Calu3 (cell line): ENCODE measurements around the gene PBX4. TPM values are rescaled to one million over a fixed set of nuclear protein-coding genes. Genes with fewer than 3 reads are reported as not detected.
A peak's percentile ranks its signal among the peaks of the same experiment; 100 is the strongest.

Experiments
- BruUV-seq: library from RNA; stranded (reverse); fragments of 400-500 nt; replicated peaks from 2 replicates; lab custom pipeline; 2021; lab: Mats Ljungman, UMichigan
- CTCF ChIA-PET: fragments of 300-600 bp; sonication (Branson Sonifier 250); formaldehyde crosslinking; loops from one replicate; lab custom pipeline; 2022; ENCODE audit warnings: antibody characterized with exemption; lab: Charles Lee
- DNase-seq: peaks from one replicate; pipeline ENCODE4 v3.0.0; 2022
- H3K27ac Mint-ChIP-seq: one replicate; pipeline ENCODE4 v1.8.0; 2022; ENCODE audit warnings: mixed read lengths; ENCODE audit not compliant: unreplicated experiment
- H3K27me3 Mint-ChIP-seq: one replicate; pipeline ENCODE4 v1.8.0; 2022; ENCODE audit warnings: mixed read lengths; ENCODE audit not compliant: unreplicated experiment
- H3K36me3 Mint-ChIP-seq: one replicate; pipeline ENCODE4 v1.8.0; 2022; ENCODE audit warnings: mild to moderate bottlenecking, moderate library complexity, mixed read lengths; ENCODE audit not compliant: insufficient read depth, unreplicated experiment
- H3K4me1 Mint-ChIP-seq: one replicate; pipeline ENCODE4 v1.8.0; 2022; ENCODE audit warnings: mild to moderate bottlenecking, low read depth, mixed read lengths; ENCODE audit not compliant: unreplicated experiment
- H3K4me3 Mint-ChIP-seq: one replicate; pipeline ENCODE4 v1.8.0; 2022; ENCODE audit warnings: mild to moderate bottlenecking, low read depth, moderate library complexity, mixed read lengths; ENCODE audit not compliant: unreplicated experiment
- H3K9me3 Mint-ChIP-seq: one replicate; pipeline ENCODE4 v1.8.0; 2022; ENCODE audit warnings: low read depth, mixed read lengths; ENCODE audit not compliant: unreplicated experiment
- CTCF ChIP-seq: fragments of 200-600 bp; IDR thresholded peaks from one replicate; pipeline ENCODE4 v1.8.0; 2022; ENCODE audit warnings: antibody characterized with exemption; ENCODE audit not compliant: unreplicated experiment
- intact Hi-C: fragments of 100-400 bp; cut with micrococcal nuclease; formaldehyde crosslinking; loops from one replicate; pipeline ENCODE4 v1.10.0; 2022; ENCODE audit not compliant: unreplicated experiment
- total RNA-seq: library from RNA; stranded (reverse); gene quantifications from 2 replicates; pipeline ENCODE4 v1.2.3, GENCODE V29; 2022

PBX4 gene
- total RNA-seq, 1 experiment from 2014 or later, result 6.0 TPM

GRCh38 chr19:19539698-19540063 lies 78.8 kb downstream of the PBX4 start:
- no peak overlapping the region for H3K27ac Mint-ChIP-seq
- no peak for TF ChIP-seq CTCF
- H3K9me3 Mint-ChIP-seq, result no peaks in the 10 kb centered on the region
- no peaks in the 10 kb centered on the region for H3K4me1 Mint-ChIP-seq
- no TSS peak for BruUV-seq
- no peak overlapping the region for H3K4me3 Mint-ChIP-seq
- peaks cover 12% of the 10 kb centered on the region for H3K27me3 Mint-ChIP-seq
- CTCF ChIA-PET, result no interaction called here
- intact Hi-C loops, result loop anchor here (10.0 kb wide), 1 partner anchor 415 kb away; no protein-coding TSS in a partner anchor
- H3K36me3 Mint-ChIP-seq, result peaks cover 10% of the 10 kb centered on the region
- no peak for DNase-seq

- Mint-ChIP-seq H3K27me3 (peaks cover 12% of the 10 kb centered on the region), H3K27ac (no peak overlapping the region), H3K4me3 (peak overlapping the region; percentile 56), H3K36me3 (peaks cover 10% of the 10 kb centered on the region), H3K9me3 (peaks cover 5% of the 10 kb centered on the region), H3K4me1 (peaks cover 8% of the 10 kb centered on the region)
- intact Hi-C loops, result loop anchor here (10.0 kb wide), 1 partner anchor 416 kb away; no protein-coding TSS in a partner anchor
- CTCF ChIA-PET, result no interaction called here
- BruUV-seq, result no TSS peak
- no peak for DNase-seq
- no peak for TF ChIP-seq CTCF
Observed at GRCh38 chr19:19538785-19539166, 79.7 kb downstream of the PBX4 start.

- Mint-ChIP-seq H3K4me3 (peak within 1 kb of the TSS; percentile 56), H3K27ac (no peak within 1 kb of the TSS), H3K36me3 (peaks cover 10% of the 10 kb centered on the region), H3K4me1 (peaks cover 10% of the 10 kb centered on the region), H3K9me3 (peaks cover 5% of the 10 kb centered on the region), H3K27me3 (peaks cover 12% of the 10 kb centered on the region)
- CTCF ChIA-PET, result no interaction called here
- peak; percentile 67 for DNase-seq
- no TSS peak for BruUV-seq
- no peak for TF ChIP-seq CTCF
- intact Hi-C loops, result loop anchor here (10.0 kb wide), 1 partner anchor 417 kb away; no protein-coding TSS in a partner anchor
Observed at GRCh38 chr19:19538061-19538784, 80.3 kb downstream of the PBX4 start, which contains the start of gene CILP2. TSS of gene CILP2 (plus strand) at chr19:19538265. CDS start at chr19:19538350, 85 bp downstream.

GRCh38 chr19:19537075-19538048 lies 81.1 kb downstream of the PBX4 start:
- intact Hi-C loops, result loop anchor here (10.0 kb wide), 1 partner anchor 417 kb away; no protein-coding TSS in a partner anchor
- H3K27me3 Mint-ChIP-seq, result peaks cover 12% of the 10 kb centered on the region
- peaks cover 11% of the 10 kb centered on the region for H3K36me3 Mint-ChIP-seq
- H3K27ac Mint-ChIP-seq, result no peak overlapping the region
- BruUV-seq, result no TSS peak
- H3K4me1 Mint-ChIP-seq, result peaks cover 10% of the 10 kb centered on the region
- H3K9me3 Mint-ChIP-seq, result peaks cover 5% of the 10 kb centered on the region
- CTCF ChIA-PET, result interaction anchor here (0.7 kb wide), 1 partner anchor 11 kb away, joined by 12 read pairs; no protein-coding TSS in a partner anchor
- TF ChIP-seq CTCF, result no peak
- DNase-seq, result no peak
- peak overlapping the region; percentile 56 for H3K4me3 Mint-ChIP-seq
